ENCODE data around the gene CCDC74A. TPM values are rescaled to one million over a fixed set of nuclear protein-coding genes. Genes with fewer than 3 reads are reported as not detected.
"Not testable (repeated sequence)": the region's sequence is repeated elsewhere in the genome, so short reads cannot be mapped to it uniquely, and the experiment has no call there.

The CCDC74A gene
- polyA plus RNA-seq, 4 donors, result 10.5 to 21.6 (median 14.4) TPM

DNA sequence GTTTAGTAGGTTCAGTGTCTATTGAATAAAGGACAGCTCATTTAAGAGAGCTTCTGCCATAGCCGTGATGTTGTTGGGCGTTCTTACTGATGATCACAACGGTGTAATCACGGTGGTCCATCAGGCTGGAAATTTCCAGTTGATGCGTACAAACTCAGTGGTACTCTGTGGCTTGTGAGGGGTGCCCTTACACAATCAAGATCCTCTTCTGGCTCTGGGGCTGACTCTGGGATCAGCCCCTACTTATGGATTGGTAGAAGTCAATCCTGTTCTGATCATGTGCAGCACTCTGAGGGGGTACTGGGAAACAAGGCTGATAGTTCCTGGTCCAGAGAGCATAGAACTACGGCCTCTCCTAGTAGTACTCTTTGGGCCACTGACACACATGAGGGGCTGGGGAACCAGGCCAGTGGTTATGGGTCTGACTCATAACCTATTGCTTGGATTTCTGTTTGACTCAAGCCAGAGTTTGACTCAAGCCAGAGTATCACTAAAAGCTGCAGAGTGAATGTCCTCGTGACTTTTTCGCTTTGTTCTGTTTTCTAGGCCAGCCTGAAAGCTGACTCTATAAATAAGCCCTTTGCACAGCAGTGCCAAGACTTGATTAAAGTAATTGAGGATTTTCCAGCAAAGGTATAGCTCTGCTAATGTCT lies 29.2 kb upstream of the CCDC74A start:
- DNase-seq (ENCODE audit: low read depth in 4 of 4, low spot score in 3 of 4), result not testable (repeated sequence)

DNA sequence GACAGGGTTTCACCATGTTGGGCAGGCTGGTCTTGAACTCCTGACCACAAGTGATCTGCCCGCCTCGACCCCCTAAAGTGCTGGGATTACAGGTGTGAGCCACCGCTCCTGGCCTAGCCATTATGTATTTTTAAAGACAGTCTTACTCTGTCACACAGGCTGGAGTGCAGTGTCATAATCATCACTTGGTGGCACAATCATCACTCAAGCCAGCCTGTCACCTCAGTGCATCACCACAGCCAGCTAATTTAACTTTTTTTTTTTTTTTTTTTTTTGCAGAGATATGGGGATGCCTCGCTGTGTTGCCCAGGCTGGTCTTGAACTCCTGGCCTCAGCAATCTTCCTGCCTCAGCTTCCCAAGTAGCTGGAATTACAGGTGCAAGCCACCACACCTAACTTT lies 24.1 kb upstream of the CCDC74A start:
- DNase-seq (ENCODE audit: low read depth in 4 of 4, low spot score in 3 of 4), result not testable (repeated sequence)

DNA sequence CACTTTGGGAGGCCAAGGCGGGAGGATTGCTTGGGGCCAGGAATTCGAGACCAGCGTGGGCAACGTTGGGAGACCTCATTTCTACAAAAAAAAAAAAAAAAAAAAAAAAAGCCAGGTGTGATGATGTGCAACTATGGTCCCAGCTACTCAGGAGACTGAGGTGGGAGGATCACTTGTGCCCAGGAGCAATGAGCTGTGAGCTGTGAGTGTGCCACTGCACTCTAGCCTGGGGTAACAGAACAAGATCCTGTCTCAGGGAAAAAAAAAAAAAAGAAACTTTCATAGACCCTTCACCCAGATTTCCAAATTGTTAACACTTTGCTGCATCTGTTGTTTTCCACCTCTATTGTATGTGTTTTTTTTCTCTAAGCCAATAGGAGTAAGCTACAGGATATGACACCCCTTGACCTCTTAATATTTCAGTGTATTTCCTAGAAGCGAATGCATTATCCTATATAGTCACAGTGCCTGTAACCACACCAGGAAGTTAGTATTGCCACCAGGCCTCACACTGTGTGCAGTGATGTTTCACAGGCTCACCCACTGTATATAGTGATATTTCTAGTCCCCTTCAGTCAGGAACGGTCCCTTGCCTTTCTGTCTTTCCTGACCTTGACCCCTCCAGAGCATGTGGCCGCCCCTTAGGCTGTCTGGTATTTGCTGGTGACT lies 23.5 kb upstream of the CCDC74A start:
- DNase-seq (ENCODE audit: low read depth in 4 of 4, low spot score in 3 of 4), result not testable (repeated sequence)

DNA sequence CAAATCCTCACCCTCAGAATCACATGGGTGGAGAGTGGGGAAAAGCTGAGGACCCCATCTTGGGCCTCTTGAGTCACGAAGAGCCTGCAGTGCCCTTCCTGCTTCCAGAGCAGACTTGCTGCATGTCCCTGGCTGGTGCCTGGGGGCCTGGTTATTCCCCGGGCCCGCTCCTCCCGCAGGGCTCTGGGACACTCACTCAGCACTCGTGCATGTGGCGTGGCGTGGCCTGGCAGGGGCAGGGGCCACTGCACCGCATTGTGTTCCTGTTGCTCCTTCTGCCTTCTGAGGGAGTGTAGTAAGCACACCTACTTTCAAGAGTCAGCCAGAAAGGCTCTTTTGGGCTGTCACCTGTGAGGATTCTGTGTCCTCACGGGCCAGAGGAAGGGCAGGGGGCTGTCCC lies 18.1 kb upstream of the CCDC74A start:
- DNase-seq (ENCODE audit: low read depth in 4 of 4, low spot score in 3 of 4), result no peak

DNA sequence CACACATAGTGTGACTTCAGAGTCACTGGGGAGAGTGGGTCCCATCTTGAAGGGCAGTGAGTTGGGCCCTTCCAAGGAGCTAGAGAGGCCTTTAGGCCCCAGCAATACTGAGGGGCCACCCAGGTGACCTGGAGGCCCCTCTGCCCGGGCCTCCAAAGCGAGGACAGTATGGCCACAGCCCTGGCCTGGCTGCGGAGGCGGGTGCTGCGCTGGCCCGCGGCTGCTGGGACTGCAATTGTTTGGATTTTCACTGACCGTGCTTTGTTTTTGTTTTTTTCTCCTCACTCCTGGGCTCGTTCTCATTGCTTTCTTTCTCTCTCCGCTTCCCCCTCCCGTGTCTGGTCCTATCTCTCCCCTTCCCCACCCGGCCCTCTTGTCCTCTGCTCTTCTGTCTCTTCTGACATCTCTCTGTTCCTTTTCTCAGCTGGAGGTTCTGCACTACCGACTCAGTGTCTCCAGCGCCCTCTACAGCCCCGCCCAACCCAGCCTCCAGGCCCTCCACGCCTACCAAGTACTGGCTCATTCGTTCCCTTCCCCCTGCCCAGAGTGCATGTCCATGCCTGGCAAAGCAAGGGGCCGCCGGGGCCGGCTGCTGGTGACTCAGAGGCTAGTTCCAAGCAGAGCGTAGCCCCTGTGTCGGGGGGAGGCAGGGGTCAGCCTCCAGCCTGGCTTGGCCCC lies 16.3 kb upstream of the CCDC74A start:
- not testable (repeated sequence) for DNase-seq (ENCODE audit: low read depth in 4 of 4, low spot score in 3 of 4)

DNA sequence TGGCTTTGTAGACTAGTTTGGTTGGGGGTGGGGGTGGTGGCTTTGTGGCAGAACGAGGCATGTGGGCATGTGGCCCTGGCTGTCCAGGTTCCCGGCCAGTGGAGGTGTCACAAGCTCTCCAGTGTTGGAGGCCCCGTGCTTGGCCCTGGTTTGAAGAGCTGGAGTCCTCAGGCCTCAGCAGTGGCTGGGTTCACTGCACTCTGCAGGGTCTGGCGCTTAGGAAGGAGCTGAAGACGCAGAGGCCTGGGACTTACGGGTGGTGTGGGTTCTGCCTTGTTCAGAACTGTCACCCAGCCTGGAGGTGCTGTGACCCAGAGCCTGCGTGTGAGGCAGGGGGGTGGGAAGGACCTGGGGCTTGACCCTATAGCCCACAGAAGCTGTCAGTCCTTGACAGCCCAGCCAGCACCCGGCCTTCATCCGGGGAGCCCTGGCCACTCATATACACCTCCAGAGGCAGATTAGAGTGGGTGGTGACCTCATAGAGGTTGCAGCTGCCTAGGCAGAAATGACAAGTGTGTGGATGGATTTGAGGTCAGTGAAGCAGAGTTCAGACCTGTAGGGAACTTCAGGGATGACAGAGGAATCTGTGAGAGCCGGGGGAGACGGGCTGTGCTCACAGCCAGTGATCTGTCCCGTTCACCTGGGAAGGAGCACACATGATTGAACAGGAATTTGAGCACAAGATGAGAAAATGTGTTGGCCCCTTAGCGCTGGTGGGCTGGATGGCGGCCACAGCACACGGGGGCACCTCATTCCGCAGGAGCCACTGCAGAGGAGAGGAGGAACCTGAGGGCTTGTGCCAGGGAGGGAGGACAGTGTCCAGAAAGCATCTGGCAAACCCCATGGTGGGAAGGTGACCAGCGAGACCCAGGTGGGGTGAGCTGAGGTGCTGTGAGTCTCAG lies 15.5 kb upstream of the CCDC74A start:
- not testable (repeated sequence) for DNase-seq (ENCODE audit: low read depth in 4 of 4, low spot score in 3 of 4)

DNA sequence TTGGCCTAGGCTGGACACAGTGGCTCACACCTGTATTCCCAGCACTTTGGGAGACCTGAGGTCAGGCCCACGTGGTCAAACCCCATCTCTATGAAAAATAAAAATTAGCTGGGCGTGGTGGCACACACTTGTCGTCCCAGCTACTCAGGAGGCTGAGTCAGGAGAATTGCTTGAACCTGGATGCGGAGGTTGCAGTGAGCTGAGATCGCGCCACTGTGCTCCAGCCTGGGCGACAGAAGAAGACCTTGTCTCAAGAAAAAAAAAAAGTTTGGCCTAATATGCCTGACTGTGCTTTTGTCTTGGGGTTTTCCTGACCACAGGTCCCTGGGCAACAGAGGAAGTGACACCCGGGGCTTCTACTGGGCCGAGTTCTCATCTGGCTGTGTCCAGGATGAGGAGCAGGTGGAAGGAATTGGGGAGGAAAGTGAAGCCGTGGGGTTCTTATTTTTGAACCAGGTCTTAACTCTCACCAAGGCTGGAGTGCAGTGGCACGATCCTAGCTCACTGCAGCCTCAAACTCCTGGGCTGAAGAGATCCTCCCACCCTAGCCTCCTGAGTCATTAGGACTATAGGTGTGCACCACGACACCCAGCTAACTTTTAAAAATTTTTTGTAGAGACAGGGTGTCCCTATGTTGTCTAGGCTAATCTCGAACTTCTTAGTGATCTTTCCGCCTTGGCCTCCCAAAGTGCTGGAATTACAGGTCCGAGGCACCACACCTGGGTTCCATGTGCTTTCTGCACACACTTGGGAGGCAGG lies 13.1 kb upstream of the CCDC74A start:
- not testable (repeated sequence) for DNase-seq (ENCODE audit: low read depth in 4 of 4, low spot score in 3 of 4)

DNA sequence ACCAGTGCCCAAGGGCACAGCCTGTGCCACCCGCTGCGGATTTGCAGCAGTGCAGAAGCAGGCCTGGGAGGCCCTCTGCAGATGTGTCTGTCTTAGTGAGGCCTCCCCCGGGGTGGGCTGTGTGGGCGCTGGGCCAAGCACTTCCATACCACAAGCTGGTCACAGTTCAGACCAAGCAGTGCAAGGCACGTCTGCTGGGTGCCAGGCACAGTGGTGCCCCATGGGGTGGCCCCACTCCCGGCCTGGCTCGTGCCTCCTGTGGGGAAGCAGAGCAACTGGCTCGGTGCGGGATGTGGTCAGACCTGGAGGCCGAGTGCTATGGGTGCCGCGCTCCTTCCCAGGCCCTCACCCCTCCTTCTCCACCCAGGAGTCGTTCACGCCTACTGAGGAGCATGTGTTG lies 12.5 kb upstream of the CCDC74A start:
- not testable (repeated sequence) for DNase-seq (ENCODE audit: low read depth in 4 of 4, low spot score in 3 of 4)

DNA sequence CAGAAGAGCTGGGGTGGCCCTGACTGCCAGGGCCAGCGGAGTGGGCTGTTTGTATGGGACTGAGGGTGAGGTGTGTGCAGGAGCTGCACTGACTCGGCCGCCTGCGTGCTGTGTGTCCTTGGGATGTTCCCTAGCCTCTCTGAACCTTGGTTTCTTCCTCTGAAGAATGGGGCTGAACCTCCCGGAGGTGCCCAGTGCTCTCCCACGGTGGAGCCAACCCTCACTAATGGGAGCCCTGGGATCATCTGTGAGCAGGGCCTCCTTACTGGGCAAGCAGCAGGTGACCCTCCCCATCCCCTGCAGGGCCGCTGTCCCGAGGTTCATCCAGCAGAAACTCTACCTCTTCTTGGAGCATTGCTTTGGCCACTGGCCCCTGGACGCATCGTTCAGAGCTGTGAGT lies 11.7 kb upstream of the CCDC74A start:
- DNase-seq (ENCODE audit: low read depth in 4 of 4, low spot score in 3 of 4), result no peak

DNA sequence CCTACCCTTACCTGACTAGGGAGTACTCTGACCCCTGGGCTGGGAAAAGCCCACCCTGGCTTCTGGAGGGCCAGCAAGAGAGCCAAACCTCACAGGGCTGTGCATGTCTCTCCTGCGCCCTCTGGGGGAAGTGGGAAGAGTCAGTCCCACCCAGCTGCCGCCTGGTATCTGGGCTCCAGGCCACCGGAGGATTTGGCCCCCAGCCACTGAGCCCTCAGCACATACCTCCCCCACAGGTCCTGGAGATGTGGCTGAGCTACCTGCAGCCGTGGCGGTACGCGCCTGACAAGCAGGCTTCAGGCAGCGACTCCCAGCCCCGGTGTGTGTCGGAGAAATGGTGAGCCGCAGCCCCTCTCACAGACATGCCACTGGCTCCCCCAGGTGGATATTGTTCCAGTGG lies 11.1 kb upstream of the CCDC74A start:
- not testable (repeated sequence) for DNase-seq (ENCODE audit: low read depth in 4 of 4, low spot score in 3 of 4)

DNA sequence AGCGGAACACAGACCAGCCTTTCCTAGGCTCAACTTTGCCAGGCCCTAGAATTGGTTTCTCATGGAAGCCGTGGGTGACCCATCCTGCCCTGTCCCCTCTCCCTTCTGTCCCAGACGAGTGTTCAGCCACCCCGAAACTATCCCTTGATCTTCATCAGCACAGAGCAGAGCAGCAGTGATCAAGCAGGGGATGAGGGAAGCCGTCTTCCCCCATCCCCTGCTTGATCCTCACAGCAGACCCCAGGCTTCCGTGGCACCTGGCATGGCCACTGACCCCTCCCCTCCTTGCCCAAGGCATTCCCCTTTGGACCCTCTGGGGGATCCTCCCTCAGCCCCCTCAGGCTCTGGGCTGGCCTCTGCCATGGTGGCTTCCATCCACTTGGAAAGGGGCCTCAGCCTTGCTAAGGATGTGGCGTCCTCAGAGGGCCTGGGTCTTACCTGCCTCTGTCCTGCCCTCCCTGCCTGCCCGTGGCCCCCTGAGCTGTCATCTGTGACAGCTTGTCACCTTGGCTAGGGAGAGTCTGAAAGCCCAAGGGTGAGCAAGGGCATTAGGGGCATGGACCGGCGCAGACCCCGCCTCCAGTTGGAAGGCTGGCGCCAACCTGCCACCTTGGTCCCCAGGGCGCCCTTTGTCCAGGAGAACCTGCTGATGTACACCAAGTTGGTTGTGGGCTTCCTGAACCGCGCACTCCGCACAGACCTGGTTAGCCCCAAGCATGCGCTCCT lies 10.4 kb upstream of the CCDC74A start:
- DNase-seq (ENCODE audit: low read depth in 4 of 4, low spot score in 3 of 4), result no peak

DNA sequence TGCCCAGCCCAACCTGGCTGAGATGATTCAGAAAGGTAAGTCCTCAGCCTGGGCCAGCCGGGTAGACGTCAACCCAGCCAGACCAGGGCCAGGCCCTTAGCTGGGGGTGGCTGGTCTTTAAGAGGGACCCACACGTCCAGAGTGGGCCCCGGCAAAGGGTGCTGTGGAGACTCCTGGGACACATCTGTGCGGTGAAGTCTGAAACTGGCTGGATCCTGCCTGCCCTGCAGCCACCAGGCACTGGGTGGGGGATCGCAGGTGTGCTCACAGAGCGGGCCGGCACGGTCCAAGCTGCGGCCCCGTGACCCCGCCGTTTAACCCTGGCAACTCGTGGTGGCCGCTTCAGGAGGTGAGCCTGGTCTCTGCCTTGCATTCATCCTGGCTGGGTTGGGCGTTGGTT lies 9.8 kb upstream of the CCDC74A start:
- DNase-seq (ENCODE audit: low read depth in 4 of 4, low spot score in 3 of 4), result not testable (repeated sequence)

DNA sequence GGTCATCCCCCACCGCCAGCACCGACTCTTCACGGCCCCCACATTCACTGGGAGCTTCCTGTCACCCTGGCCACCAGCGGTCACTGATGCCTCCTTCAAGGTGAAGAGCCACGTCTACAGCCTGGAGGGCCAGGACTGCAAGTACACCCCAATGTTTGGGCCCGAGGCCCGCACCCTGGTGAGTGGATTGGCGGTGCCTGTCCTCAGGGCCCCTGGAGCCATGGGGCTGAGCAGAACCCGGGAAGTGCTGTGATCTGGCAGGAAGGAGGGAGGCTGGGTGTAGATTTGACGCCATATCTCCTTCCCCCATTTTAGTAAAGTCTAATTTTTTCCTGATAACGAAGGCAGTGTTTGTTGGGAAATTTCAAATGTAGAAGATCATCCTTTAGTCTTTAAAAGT lies 9.2 kb upstream of the CCDC74A start:
- DNase-seq (ENCODE audit: low read depth in 4 of 4, low spot score in 3 of 4), result not testable (repeated sequence)

DNA sequence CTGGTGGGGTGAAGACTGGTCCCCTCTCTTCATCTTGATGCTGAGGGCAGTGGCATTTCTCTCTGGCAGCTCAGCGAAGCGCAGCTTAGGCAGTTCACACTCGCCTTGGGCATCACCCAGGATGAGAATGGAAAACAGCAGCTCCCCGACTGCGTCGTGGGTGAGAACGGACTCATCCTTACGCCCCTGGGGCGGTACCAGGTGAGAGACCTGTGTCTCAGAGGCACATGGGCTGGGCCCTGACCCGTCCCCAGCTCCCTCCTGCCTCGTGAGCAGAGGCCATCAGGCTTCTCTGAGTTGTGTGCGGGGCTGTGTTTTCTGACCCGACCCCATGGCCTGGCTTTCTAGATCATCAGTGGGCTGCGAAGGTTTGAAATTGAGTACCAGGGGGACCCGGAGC lies 8.2 kb upstream of the CCDC74A start:
- no peak for DNase-seq (ENCODE audit: low read depth in 4 of 4, low spot score in 3 of 4)

DNA sequence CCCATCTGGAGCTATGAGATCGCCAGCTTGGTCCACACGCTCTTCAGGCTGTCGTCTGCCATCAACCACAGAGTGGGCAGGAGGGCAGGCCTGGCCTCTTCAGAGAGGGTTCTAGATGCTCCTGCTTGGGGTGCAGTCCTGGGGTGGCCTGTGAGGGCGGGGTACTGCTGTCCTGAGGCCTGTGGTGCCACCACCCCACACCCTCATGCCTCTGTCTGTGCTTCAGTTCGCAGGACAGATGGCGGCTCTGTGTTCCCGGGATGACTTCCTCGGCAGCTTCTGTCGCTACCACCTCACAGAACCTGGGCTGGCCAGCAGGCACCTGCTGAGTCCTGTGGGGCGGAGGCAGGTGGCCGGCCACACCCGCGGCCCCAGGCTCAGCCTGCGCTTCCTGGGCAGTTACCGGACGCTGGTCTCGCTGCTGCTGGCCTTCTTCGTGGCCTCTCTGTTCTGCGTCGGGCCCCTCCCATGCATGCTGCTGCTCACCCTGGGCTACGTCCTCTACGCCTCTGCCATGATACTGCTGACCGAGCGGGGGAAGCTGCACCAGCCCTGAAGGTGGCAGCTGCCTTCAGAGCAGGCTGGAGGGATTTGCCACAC lies 7.7 kb upstream of the CCDC74A start:
- DNase-seq (ENCODE audit: low read depth in 4 of 4, low spot score in 3 of 4), result not testable (repeated sequence)

DNA sequence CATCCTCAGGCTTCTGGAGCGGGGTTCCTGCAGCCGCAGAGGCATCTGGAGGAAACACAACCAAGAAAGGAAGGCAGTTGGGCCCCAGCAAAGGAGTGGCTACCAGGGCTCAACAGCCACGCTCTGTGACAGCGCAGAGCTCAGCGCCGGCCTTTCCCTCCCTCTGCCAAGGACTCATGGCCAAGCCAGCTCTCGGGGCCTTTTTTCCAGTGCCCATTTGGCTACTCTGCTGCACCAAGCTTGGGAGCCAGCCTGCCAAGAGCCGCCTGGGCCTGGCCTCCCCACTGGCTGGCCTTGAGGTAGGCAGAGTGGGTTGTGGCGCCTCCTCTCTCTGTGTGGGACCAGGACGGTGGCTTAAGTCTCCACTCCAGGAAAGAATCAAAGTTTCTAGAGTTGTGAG lies 7.2 kb upstream of the CCDC74A start:
- DNase-seq (ENCODE audit: low read depth in 4 of 4, low spot score in 3 of 4), result no peak

DNA sequence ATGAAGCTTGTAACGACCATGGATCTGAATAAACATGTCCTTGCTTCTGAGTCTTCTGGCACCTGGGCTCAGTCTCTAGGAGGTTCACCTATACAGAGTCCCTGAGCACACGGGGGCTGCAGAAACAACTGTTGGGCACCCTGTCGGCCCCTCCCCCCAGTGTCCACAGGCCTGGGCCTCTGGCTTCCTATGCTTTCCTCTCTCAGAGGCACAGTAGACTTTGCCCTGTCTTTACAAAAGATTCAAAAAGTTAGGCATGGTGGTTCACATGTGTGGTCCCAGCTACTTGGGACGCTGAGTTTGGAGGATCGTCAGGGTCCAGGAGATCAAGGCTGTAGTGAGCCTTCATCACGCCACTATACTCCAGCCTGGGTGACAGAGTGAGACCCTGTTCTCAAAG lies 6.2 kb upstream of the CCDC74A start:
- DNase-seq (ENCODE audit: low read depth in 4 of 4, low spot score in 3 of 4), result not testable (repeated sequence)

DNA sequence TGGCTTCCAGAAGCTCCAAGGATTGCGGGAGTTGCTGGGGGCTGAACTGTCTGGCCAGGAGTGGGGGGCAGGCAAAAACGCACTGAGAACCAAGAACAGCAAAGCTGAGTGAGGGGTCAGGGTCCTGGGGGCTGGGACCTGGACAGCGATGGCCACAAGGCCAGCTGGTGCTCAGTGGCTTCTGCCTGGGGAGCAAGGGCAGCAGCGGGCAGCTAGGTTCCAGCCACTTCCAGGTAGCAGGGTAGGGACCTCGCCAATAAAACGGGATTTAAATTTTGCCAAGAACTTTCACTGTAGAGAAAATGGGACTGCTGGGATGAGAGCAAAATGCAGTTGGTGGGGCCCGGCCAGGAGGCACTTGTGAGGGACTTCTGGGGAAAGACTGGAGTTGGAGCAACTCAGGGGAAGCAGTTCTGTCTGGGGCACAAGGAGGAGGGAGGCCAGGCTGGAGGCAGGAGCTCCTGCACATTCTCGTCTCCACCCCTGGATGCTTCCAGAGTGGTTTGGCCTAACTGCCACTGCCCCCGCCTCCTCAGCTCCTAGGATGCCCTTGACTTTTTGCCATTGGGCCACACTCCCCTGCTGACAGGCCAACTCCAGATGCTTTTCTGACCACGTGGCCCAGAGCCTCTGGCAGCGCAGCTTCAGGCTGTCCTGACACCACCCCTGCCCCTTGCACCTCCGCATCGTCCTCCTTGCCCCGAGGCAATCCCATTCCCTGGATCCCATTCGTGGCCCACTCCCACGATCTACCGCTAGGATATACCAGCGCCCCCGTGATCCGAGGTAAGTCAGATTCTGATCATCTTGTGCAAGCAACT lies 5.5 kb upstream of the CCDC74A start:
- no peak for DNase-seq (ENCODE audit: low read depth in 4 of 4, low spot score in 3 of 4)

Measured in left renal pelvis (tissue), 4 donors.